Tibial artery (tissue), 4 donors: ENCODE measurements around the gene ZNF326.

Source experiments
- DNase-seq, 2 donors: peaks; one replicate each; pipeline ENCODE4 v3.0.0-alpha.2; 2019
- H3K27ac ChIP-seq, 2 donors: fragments of 200-600 bp; sonication (generic) in 1 of 2; 1 replicate in 1 of 2; 2 replicates in 1 of 2; pipeline ENCODE4 v1.5.1; 2018 to 2019; ENCODE audit warnings: mild to moderate bottlenecking in 1 of 2
- H3K27me3 ChIP-seq, 2 donors: fragments of 200-600 bp; sonication (generic) in 1 of 2; one replicate each; pipeline versions ENCODE4 v1.5.1 to v1.6.0; 2016 to 2019
- H3K36me3 ChIP-seq, 3 donors: fragments of 200-600 bp; sonication (generic) in 2 of 3; one replicate each; pipeline ENCODE4 v1.5.1; 2016 to 2019; ENCODE audit warnings: mild to moderate bottlenecking in 2 of 3
- H3K4me1 ChIP-seq, 4 donors: fragments of 200-600 bp; sonication (generic) in 2 of 4; 1 replicate in 3 of 4; 2 replicates in 1 of 4; pipeline ENCODE4 v1.5.1; 2016 to 2019
- H3K4me3 ChIP-seq, 2 donors: fragments of 200-600 bp; sonication (generic) in 1 of 2; 1 replicate in 1 of 2; 2 replicates in 1 of 2; pipeline ENCODE4 v1.5.1; 2018 to 2019; ENCODE audit warnings: mild to moderate bottlenecking in 2 of 2
- H3K9me3 ChIP-seq, 3 donors: fragments of 200-600 bp; sonication (generic) in 1 of 3; one replicate each; pipeline ENCODE4 v1.5.1; 2016 to 2019
- intact Hi-C: fragments of 100-400 bp; cut with DNase I; formaldehyde crosslinking; loops from one replicate; pipeline ENCODE4 v1.15.0; 2023; ENCODE audit warnings: low total_unique reads
- TF ChIP-seq, protein P1 (sequence below), 2 experiments: fragments of 200-600 bp in 1 of 2; fragments of 450-650 bp in 1 of 2; IDR thresholded peaks; one replicate each; pipeline ENCODE4 v1.5.1; 2017 to 2019; ENCODE audit warnings: antibody characterized with exemption in 2 of 2, mild to moderate bottlenecking in 1 of 2, moderate library complexity in 1 of 2

The ZNF326 gene, protein sequence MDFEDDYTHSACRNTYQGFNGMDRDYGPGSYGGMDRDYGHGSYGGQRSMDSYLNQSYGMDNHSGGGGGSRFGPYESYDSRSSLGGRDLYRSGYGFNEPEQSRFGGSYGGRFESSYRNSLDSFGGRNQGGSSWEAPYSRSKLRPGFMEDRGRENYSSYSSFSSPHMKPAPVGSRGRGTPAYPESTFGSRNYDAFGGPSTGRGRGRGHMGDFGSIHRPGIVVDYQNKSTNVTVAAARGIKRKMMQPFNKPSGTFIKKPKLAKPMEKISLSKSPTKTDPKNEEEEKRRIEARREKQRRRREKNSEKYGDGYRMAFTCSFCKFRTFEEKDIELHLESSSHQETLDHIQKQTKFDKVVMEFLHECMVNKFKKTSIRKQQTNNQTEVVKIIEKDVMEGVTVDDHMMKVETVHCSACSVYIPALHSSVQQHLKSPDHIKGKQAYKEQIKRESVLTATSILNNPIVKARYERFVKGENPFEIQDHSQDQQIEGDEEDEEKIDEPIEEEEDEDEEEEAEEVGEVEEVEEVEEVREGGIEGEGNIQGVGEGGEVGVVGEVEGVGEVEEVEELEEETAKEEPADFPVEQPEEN

DNA sequence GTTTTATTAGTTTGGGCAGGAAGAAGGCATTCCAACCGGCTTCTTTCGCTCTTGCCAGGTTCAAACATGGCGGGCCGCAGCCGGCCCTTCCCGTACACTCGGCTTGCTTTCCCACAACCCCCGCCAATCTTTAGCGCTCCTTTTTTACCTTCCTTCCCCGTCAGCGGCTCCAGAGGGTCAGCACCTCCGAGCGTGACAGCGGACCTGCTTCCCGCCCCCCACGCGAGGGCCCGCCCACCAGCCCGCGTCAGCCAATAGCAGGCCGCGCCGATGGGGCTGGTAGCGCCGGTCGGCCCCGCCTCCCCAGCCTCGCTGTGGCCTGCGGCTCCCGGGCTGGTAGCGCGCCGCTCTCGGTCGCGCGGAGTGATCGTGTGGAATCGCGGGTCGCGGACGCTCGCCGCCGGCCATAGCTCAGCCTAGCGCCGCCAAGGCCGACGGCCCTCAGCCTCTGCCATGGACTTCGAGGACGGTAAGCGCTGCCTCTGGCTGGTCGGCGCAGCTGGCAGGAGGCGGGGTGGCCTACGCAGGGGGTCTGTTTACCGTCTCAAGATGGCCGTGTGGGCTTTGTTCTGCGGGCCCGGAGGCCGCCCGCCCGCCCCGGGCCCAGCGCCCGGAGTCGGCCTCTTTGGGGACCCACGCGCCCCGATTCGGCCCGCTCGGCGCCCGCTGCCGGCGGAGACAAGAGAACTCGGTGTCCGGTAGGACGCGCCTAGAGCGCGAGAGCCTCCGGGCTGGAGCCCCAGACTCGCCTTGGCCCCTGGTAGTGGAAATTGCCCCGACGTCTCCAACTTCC lies at the start of gene ZNF326:
ZNF326 (plus strand) TSS at position 306 of the 793 bp plus-strand sequence; CDS start at position 454, 148 bp downstream.
- H3K4me1 ChIP-seq: peaks cover 0 to 33% (median 14%) of the 10 kb centered on the region in 4 donors
- H3K4me3 ChIP-seq: peak within 1 kb of the TSS; percentile 71 to 78
- H3K27me3 ChIP-seq: no peaks in the 10 kb centered on the region
- peak; percentile 93 to 97 for DNase-seq
- no peaks in the 10 kb centered on the region for H3K9me3 ChIP-seq
- peak within 1 kb of the TSS; percentile 90 to 92 for H3K27ac ChIP-seq
- TF ChIP-seq, protein P1, sequence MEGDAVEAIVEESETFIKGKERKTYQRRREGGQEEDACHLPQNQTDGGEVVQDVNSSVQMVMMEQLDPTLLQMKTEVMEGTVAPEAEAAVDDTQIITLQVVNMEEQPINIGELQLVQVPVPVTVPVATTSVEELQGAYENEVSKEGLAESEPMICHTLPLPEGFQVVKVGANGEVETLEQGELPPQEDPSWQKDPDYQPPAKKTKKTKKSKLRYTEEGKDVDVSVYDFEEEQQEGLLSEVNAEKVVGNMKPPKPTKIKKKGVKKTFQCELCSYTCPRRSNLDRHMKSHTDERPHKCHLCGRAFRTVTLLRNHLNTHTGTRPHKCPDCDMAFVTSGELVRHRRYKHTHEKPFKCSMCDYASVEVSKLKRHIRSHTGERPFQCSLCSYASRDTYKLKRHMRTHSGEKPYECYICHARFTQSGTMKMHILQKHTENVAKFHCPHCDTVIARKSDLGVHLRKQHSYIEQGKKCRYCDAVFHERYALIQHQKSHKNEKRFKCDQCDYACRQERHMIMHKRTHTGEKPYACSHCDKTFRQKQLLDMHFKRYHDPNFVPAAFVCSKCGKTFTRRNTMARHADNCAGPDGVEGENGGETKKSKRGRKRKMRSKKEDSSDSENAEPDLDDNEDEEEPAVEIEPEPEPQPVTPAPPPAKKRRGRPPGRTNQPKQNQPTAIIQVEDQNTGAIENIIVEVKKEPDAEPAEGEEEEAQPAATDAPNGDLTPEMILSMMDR (IDR thresholded peaks at IDR 0.05): no peak
- intact Hi-C loops: loop anchor here (10.0 kb wide), 1 partner anchor 470 kb away; the partner anchor contains the start of gene LRRC8B
- H3K36me3 ChIP-seq: no peaks in the 10 kb centered on the region

DNA sequence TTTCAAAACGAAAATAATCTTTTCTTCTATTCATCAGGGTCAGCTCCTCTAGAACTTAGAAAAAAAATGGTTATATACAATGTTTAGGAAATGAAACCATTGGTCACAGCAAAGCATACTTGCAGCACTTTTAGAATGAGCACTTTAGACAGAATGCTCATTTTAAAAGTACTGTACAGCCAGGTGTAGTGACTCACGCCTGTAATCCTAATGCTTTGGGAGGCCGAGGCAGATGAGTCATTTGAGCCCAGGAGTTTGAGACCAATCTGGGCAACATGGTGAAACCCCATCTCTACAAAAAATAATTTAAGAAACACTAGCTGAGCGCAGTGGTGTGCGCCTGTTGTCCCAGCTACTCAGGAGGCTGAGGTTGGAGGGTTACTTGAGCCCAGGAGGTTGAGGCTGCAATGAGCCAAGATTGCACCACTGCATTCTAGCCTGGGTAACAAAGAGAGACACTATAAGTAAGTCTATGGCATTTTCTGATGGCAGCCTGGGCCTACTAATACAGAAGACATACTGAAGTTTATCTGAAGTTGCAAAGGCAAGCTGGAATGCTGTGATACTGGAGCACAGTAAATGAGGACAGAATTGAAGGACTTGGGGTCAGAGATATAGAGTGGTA lies 48.9 kb upstream of the ZNF326 start:
- H3K27ac ChIP-seq: no peak overlapping the region
- H3K9me3 ChIP-seq: no peaks in the 10 kb centered on the region
- H3K4me3 ChIP-seq: no peak overlapping the region
- H3K36me3 ChIP-seq: no peaks in the 10 kb centered on the region
- DNase-seq: no peak
- intact Hi-C loops: no loop called here
- TF ChIP-seq, protein P1 (IDR thresholded peaks at IDR 0.05): no peak
- H3K4me1 ChIP-seq: no peaks in the 10 kb centered on the region
- H3K27me3 ChIP-seq: no peaks in the 10 kb centered on the region

DNA sequence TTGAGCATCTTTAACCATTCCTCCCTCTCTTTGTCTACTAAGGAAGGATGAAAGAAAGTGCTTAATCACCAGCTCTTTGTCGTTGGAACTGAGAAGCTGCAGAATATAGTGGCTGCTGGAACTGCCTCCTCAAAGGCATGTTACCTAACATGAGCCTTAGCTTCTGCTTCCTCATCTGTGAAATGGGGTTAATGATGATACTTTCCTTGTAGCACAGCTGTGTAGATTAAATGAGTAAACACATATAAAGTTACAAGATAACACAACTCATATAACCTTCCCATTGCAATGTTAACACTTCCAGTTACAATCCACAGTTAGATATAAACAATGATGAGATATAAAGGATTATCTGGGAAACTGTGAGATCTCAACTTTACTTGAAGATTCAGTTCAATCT lies 48.4 kb upstream of the ZNF326 start:
- DNase-seq: no peak
- TF ChIP-seq, protein P1 (IDR thresholded peaks at IDR 0.05): no peak
- Histone ChIP-seq H3K4me1 (no peaks in the 10 kb centered on the region), H3K4me3 (no peak overlapping the region), H3K9me3 (no peaks in the 10 kb centered on the region), H3K27me3 (no peaks in the 10 kb centered on the region), H3K36me3 (no peaks in the 10 kb centered on the region), H3K27ac (no peak overlapping the region)
- intact Hi-C loops: no loop called here

DNA sequence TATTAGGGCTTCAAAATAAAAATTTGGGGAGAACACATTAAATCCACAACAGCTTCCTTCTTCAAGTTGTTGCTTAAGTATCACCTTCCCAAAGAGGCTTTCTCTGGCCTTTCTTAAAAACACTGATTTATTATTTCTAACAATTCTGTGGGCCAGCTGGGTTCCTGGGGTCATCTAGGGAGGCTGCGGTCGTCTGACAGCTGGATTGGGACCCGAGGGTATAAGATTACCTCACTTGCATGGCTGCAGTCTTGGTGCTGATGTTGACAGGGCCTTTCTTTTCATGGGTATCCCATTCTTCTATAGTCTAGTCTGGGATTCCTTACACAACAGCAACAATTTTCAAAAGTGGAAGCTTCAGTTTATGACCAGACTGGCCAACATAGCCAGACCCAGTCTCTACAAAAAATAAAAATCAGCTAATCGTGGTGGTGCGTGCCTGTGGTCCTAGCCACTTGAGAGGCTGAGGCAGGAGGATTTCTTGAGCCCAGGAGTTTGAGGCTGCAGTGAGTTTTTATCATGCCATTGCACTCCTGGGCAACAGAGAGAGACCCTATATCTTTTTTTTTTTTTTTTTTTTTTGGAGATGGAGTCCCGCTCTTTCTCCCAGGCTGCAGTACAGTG lies 46.1 kb upstream of the ZNF326 start:
- Histone ChIP-seq H3K27ac (no peak overlapping the region), H3K4me3 (no peak overlapping the region), H3K27me3 (no peaks in the 10 kb centered on the region), H3K9me3 (no peaks in the 10 kb centered on the region), H3K36me3 (no peaks in the 10 kb centered on the region), H3K4me1 (no peaks in the 10 kb centered on the region)
- TF ChIP-seq, protein P1 (IDR thresholded peaks at IDR 0.05): no peak
- DNase-seq: no peak
- intact Hi-C loops: no loop called here
